ENCODE results near the gene HDHD3. TPM values are rescaled to one million over a fixed set of nuclear protein-coding genes. Genes with fewer than 3 reads are reported as not detected.
A peak's percentile ranks its signal among the peaks of the same experiment; 100 is the strongest.

HDHD3 gene
- polyA plus RNA-seq, 1 of the 3 experiments (the other 2 are of a cell fraction), result 17.1 TPM

- DNase-seq, result no peak
- H3K9me2 ChIP-seq, result no peaks in the 10 kb centered on the region
- H3F3A ChIP-seq (replicated peaks; ENCODE audit: insufficient read depth), result no peaks in the 10 kb centered on the region
- ChIA-PET CTCF (interaction anchor here (1.2 kb wide), 1 partner anchor 67 kb away, joined by 4 read pairs; no protein-coding TSS in a partner anchor), POLR2A (interaction anchor here (0.7 kb wide), 1 partner anchor 57 kb away, joined by 3 read pairs; no protein-coding TSS in a partner anchor)
- no peak overlapping the region for H2AFZ ChIP-seq (ENCODE audit: low read depth)
- H3K36me3 ChIP-seq (replicated peaks in 1 of 2; ENCODE audit: control insufficient read depth in 1 of 2, insufficient read depth in 2 of 2, low read length in 1 of 2), result peaks cover 0 to 14% of the 10 kb centered on the region in 2 experiments
- 70% methylated on average over 6 of the region's 6 CpGs for WGBS (ENCODE audit: low lambda C conversion rate)
- no peaks in the 10 kb centered on the region for H4K20me1 ChIP-seq (ENCODE audit: insufficient read depth)
- no peaks in the 10 kb centered on the region for H3K27me3 ChIP-seq (ENCODE audit: insufficient read depth)
- peak overlapping the region in 1 of 2 experiments; percentile 74; a peak in 1 of 4 replicates for H3K4me3 ChIP-seq (ENCODE audit: low read depth in 2 of 2, low read length in 1 of 2)
- H3K4me1 ChIP-seq (ENCODE audit: control insufficient read depth in 1 of 2, insufficient read depth in 2 of 2, low read depth in 1 of 2, low read length in 1 of 2), result peaks cover 0 to 2% of the 10 kb centered on the region in 2 experiments; a peak in 1 of 4 replicates
- H3K9me3 ChIP-seq, result no peaks in the 10 kb centered on the region
- H3K27ac ChIP-seq (ENCODE audit: low read depth in 2 of 2, low read length in 1 of 2), result no peak overlapping the region
- peak overlapping the region; percentile 90 for H3K4me2 ChIP-seq
- no peaks in the 10 kb centered on the region for H3K79me2 ChIP-seq (ENCODE audit: insufficient read depth)
- TF ChIP-seq SIN3A (IDR thresholded peaks at IDR 0.05; ENCODE audit: borderline replicate concordance, low read depth, low read length) (no peak), MAX (IDR thresholded peaks at IDR 0.05; ENCODE audit: low read depth) (no peak), MXI1 (IDR thresholded peaks at IDR 0.05; ENCODE audit: low read depth, low read length) (no peak), RCOR1 (IDR thresholded peaks at IDR 0.05; ENCODE audit: low read length) (no peak), TAF1 (IDR thresholded peaks at IDR 0.05; ENCODE audit: borderline replicate concordance, low read depth, low read length) (no peak), ELF1 (IDR thresholded peaks at IDR 0.05) (no peak), TCF12 (IDR thresholded peaks at IDR 0.05) (no peak), USF2 (IDR thresholded peaks at IDR 0.05; ENCODE audit: borderline replicate concordance, low read depth, low read length) (no peak), EP300 (IDR thresholded peaks at IDR 0.05; ENCODE audit: borderline replicate concordance in 1 of 2, low read depth in 1 of 2, low read length in 1 of 2) (no peak), FOXM1 (IDR thresholded peaks at IDR 0.05; ENCODE audit: low read depth) (no peak)
- H3K9ac ChIP-seq, result no peak overlapping the region
Measured at GRCh38 chr9:113375057-113376023, 1.4 kb downstream of the HDHD3 start.

GRCh38 chr9:113373676-113374392, 3.0 kb downstream of the HDHD3 start:
- H3K4me1 ChIP-seq (ENCODE audit: control insufficient read depth in 1 of 2, insufficient read depth in 2 of 2, low read depth in 1 of 2, low read length in 1 of 2), result peaks cover 0 to 2% of the 10 kb centered on the region in 2 experiments; a peak in 1 of 4 replicates
- no peak overlapping the region for H3K4me3 ChIP-seq (ENCODE audit: low read depth in 2 of 2, low read length in 1 of 2)
- no peak overlapping the region for H3K4me2 ChIP-seq
- H3K79me2 ChIP-seq (ENCODE audit: insufficient read depth), result no peaks in the 10 kb centered on the region
- H3K9ac ChIP-seq, result no peak overlapping the region
- H3K36me3 ChIP-seq (replicated peaks in 1 of 2; ENCODE audit: control insufficient read depth in 1 of 2, insufficient read depth in 2 of 2, low read length in 1 of 2), result peaks cover 0 to 14% of the 10 kb centered on the region in 2 experiments
- ChIA-PET CTCF (interaction anchor here (1.0 to 1.4 kb wide), 3 partner anchors 18 to 64 kb away, joined by 3 to 5 read pairs (median 3); partner anchors contain the start of gene ALAD), POLR2A (no interaction called here)
- H2AFZ ChIP-seq (ENCODE audit: low read depth), result no peak overlapping the region
- no peaks in the 10 kb centered on the region for H3K9me3 ChIP-seq
- H3F3A ChIP-seq (replicated peaks; ENCODE audit: insufficient read depth), result no peaks in the 10 kb centered on the region
- H4K20me1 ChIP-seq (ENCODE audit: insufficient read depth), result no peaks in the 10 kb centered on the region
- H3K27ac ChIP-seq (ENCODE audit: low read depth in 2 of 2, low read length in 1 of 2), result no peak overlapping the region
- no peaks in the 10 kb centered on the region for H3K9me2 ChIP-seq
- TF ChIP-seq USF2 (IDR thresholded peaks at IDR 0.05; ENCODE audit: borderline replicate concordance, low read depth, low read length) (no peak), TAF1 (IDR thresholded peaks at IDR 0.05; ENCODE audit: borderline replicate concordance, low read depth, low read length) (no peak), EZH2phosphoT487 (IDR thresholded peaks at IDR 0.05; ENCODE audit: borderline replicate concordance, low read depth) (no peak), SMC3 (IDR thresholded peaks at IDR 0.05; ENCODE audit: low read depth, low read length) (no peak), USF1 (IDR thresholded peaks at IDR 0.05; ENCODE audit: borderline replicate concordance, low read depth) (no peak), EP300 (IDR thresholded peaks at IDR 0.05; ENCODE audit: borderline replicate concordance in 1 of 2, low read depth in 1 of 2, low read length in 1 of 2) (no peak), GABPA (IDR thresholded peaks at IDR 0.05; ENCODE audit: low read depth) (no peak)
- H3K27me3 ChIP-seq (ENCODE audit: insufficient read depth), result no peaks in the 10 kb centered on the region
- no peak for DNase-seq
- WGBS (ENCODE audit: low lambda C conversion rate), result 98% methylated on average over 8 of the region's 24 CpGs

All from SK-N-SH (cell line).